Heart left ventricle (tissue), 16 donors: Measurements from ENCODE around the gene CCDC92B. TPM values are rescaled to one million over a fixed set of nuclear protein-coding genes. Genes with fewer than 3 reads are reported as not detected.

Experiments used
- ATAC-seq, 4 donors: fragments of 200-7000 bp; cut with Tn5 transposase; one replicate each; pipeline ENCODE4 v1.9.1; 2020 to 2022; ENCODE audit warnings: moderate library complexity in 4 of 4, mild to moderate bottlenecking in 3 of 4, moderate number of reproducible peaks in 1 of 4
- DNase-seq, 5 donors: peaks; one replicate each; pipeline ENCODE4 v3.0.0-alpha.2; 2020
- H3K27ac ChIP-seq, 12 donors: fragments of 200-600 bp; sonication (generic) in 4 of 12; one replicate each; pipeline versions ENCODE4 v1.5.0 to v1.8.0; 2016 to 2022; ENCODE audit warnings: mild to moderate bottlenecking in 2 of 12
- H3K27me3 ChIP-seq, 9 donors: fragments of 200-600 bp; sonication (generic) in 2 of 9; one replicate each; pipeline versions ENCODE4 v1.5.1 to v1.8.0; 2016 to 2022; ENCODE audit warnings: mild to moderate bottlenecking in 3 of 9
- H3K36me3 ChIP-seq, 9 donors: fragments of 200-600 bp; sonication (generic) in 2 of 9; one replicate each; pipeline versions ENCODE4 v1.5.0 to v1.8.0; 2018 to 2022; ENCODE audit warnings: mild to moderate bottlenecking in 2 of 9
- H3K4me1 ChIP-seq, 12 donors: fragments of 200-600 bp; sonication (generic) in 4 of 12; one replicate each; pipeline versions ENCODE4 v1.5.0 to v1.8.0; 2016 to 2022; ENCODE audit warnings: mild to moderate bottlenecking in 3 of 12
- H3K4me3 ChIP-seq, 12 donors: fragments of 200-600 bp; sonication (generic) in 4 of 12; one replicate each; pipeline versions ENCODE4 v1.5.0 to v1.8.0; 2017 to 2022; ENCODE audit warnings: mild to moderate bottlenecking in 9 of 12, moderate library complexity in 4 of 12
- H3K9me3 ChIP-seq, 12 donors: fragments of 200-600 bp; sonication (generic) in 4 of 12; one replicate each; pipeline versions ENCODE4 v1.5.0 to v1.8.0; 2016 to 2022; ENCODE audit warnings: mild to moderate bottlenecking in 1 of 12
- CTCF ChIP-seq, 12 donors: fragments of 200-600 bp; sonication (generic) in 4 of 12; IDR thresholded peaks; one replicate each; pipeline versions ENCODE4 v1.5.0 to v1.8.0; 2018 to 2022; ENCODE audit warnings: antibody characterized with exemption in 12 of 12, mild to moderate bottlenecking in 5 of 12
- POLR2A ChIP-seq, 2 donors: fragments of 450-650 bp; IDR thresholded peaks; one replicate each; pipeline ENCODE4 v1.6.1; 2017; ENCODE audit warnings: antibody characterized with exemption in 2 of 2, mild to moderate bottlenecking in 2 of 2, moderate library complexity in 2 of 2
- WGBS, 4 donors: extraction: QIAGEN DNeasy Blood & Tissue Kit in 2 of 4; methylation state at CpG; one replicate each; pipeline versions ENCODE4 v1.1.5 to v1.1.7; 2013 to 2018; 5-methylcytosine and 5-hydroxymethylcytosine counted together
- intact Hi-C, 10 donors: fragments of 100-400 bp; cut with DNase I; formaldehyde crosslinking; loops; one replicate each; pipeline versions ENCODE4 v1.11.1 to v1.14.2; 2022
- polyA plus RNA-seq, 2 donors: library from polyadenylated mRNA; stranded (reverse); fragments of 200-250 nt; gene quantifications; one replicate each; pipeline ENCODE4 v1.2.3, GENCODE V29; 2013
- total RNA-seq, 9 donors: library from RNA; depleted of rRNA in 2 of 9; stranded (reverse); fragments of >200 nt in 2 of 9; fragmentation: NEBNext Ultra II Directional in 3 of 9; extraction: Animal tissue kit (Norgen Biotek cat#: 25700) in 3 of 9; gene quantifications; one replicate each; pipeline versions ENCODE4 v1.1.0 to v1.2.4, GENCODE V29; 2016 to 2023
- donor health status: ischemic (EF 13 %, LVEDD 7.1; RV severe dilation, severe dysfunction).
- donor health status: healthy with polysubstance abuse.
- donor health status: DM: no; HTN: yes; CAD: no.
- donor health status: DM: no; HTN: no; CAD: no.
- donor health status: ischemic (EF 25% LVEDD 6.9; RV normal size, moderate dysfunction).
- donor health status: ischemic (EF 25% LVEDD 5.7; RV mildly dilated, moderate dysfunction).
- donor health status: healthy.
- donor health status: DM: yes; HTN: yes; CAD: no.
- donor health status: ischemic (EF 35%, LVEDD 5.7; RV mildly dilated, moderate dysfunction).
- donor health status: nonischemic (EF 11% LVEDD 7.7; RV severe dilation, severe dysfunction).
- donor health status: DM: yes; HTN: yes; CAD: no.
- donor health status: PGD.
- donor health status: ischemic (EF 29% LVEDD 5.4; RV normal size, mild dysfunction).
- donor health status: nonischemic (EF 23%, LVEDD 6.1; RV moderate dilation, normal function).

Gene CCDC92B
- total and polyA plus RNA-seq, 11 donors: 0.03 to 0.44 (median 0.18) TPM; not detected in 3

- intact Hi-C loops: no loop called here
- 62 to 76% (median 68%) methylated on average over 3 of the region's 3 CpGs for WGBS, 4 donors
- no peak for DNase-seq
These were observed 12.5 kb downstream of the CCDC92B start for GRCh38 chr17:2736956-2737355.

GRCh38 chr17:2735896-2736295, 13.6 kb downstream of the CCDC92B start:
- ATAC-seq (no peak), DNase-seq (no peak)
- no peaks in the 10 kb centered on the region for H3K27me3 ChIP-seq
- H3K36me3 ChIP-seq: no peaks in the 10 kb centered on the region
- TF ChIP-seq POLR2A (IDR thresholded peaks at IDR 0.05) (no peak), CTCF (IDR thresholded peaks at IDR 0.05) (no peak)
- no peak overlapping the region for H3K4me3 ChIP-seq
- intact Hi-C loops: no loop called here
- H3K9me3 ChIP-seq: no peaks in the 10 kb centered on the region
- H3K27ac ChIP-seq: no peak overlapping the region
- whole genome bisulfite sequencing, 4 donors: 87 to 98% (median 91%) methylated on average over 5 of the region's 5 CpGs
- H3K4me1 ChIP-seq: no peaks in the 10 kb centered on the region

More at GRCh38 chr17:2736956-2737355, 12.5 kb downstream of the CCDC92B start:
- Histone ChIP-seq H3K4me1 (no peaks in the 10 kb centered on the region), H3K36me3 (no peaks in the 10 kb centered on the region), H3K27ac (no peak overlapping the region), H3K9me3 (no peaks in the 10 kb centered on the region), H3K27me3 (no peaks in the 10 kb centered on the region), H3K4me3 (no peak overlapping the region)
- TF ChIP-seq CTCF (IDR thresholded peaks at IDR 0.05) (no peak), POLR2A (IDR thresholded peaks at IDR 0.05) (no peak)
- no peak for ATAC-seq

GRCh38 chr17:2734939-2735338, 14.5 kb downstream of the CCDC92B start:
- DNase-seq (no peak), ATAC-seq (no peak)
- peaks cover 0 to 2% (median 0%) of the 10 kb centered on the region in 9 donors for H3K27me3 ChIP-seq
- H3K27ac ChIP-seq: no peak overlapping the region
- no peaks in the 10 kb centered on the region for H3K9me3 ChIP-seq
- H3K4me3 ChIP-seq: no peak overlapping the region
- WGBS, 4 donors: 76 to 85% (median 77%) methylated on average over 10 of the region's 10 CpGs
- H3K36me3 ChIP-seq: no peaks in the 10 kb centered on the region
- intact Hi-C loops: no loop called here
- no peaks in the 10 kb centered on the region for H3K4me1 ChIP-seq
- TF ChIP-seq CTCF (IDR thresholded peaks at IDR 0.05) (no peak), POLR2A (IDR thresholded peaks at IDR 0.05) (no peak)

- no peak overlapping the region for H3K4me3 ChIP-seq
- H3K27ac ChIP-seq: no peak overlapping the region
- ATAC-seq (no peak), DNase-seq (no peak)
- H3K36me3 ChIP-seq: no peaks in the 10 kb centered on the region
- H3K4me1 ChIP-seq: no peaks in the 10 kb centered on the region
- no peaks in the 10 kb centered on the region for H3K9me3 ChIP-seq
- 73 to 79% (median 74%) methylated on average over 10 of the region's 10 CpGs for WGBS, 4 donors
- H3K27me3 ChIP-seq: peaks cover 0 to 17% (median 0%) of the 10 kb centered on the region in 9 donors
- intact Hi-C loops: no loop called here
- TF ChIP-seq POLR2A (IDR thresholded peaks at IDR 0.05) (no peak), CTCF (IDR thresholded peaks at IDR 0.05) (no peak)
These were observed 17.6 kb downstream of the CCDC92B start for GRCh38 chr17:2731807-2732206.
